ENCODE results near the gene PIP5KL1.

The PIP5KL1 gene

GRCh38 chr9:127968700-127969383 is 38.3 kb upstream of the PIP5KL1 start:
- in situ Hi-C loops (cut with MboI; ENCODE audit: low sequenced_read_pairs), result no loop called here

- in situ Hi-C loops (cut with MboI; ENCODE audit: low sequenced_read_pairs), result no loop called here
Measured at GRCh38 chr9:127968042-127968441, 37.5 kb upstream of the PIP5KL1 start.

DNA sequence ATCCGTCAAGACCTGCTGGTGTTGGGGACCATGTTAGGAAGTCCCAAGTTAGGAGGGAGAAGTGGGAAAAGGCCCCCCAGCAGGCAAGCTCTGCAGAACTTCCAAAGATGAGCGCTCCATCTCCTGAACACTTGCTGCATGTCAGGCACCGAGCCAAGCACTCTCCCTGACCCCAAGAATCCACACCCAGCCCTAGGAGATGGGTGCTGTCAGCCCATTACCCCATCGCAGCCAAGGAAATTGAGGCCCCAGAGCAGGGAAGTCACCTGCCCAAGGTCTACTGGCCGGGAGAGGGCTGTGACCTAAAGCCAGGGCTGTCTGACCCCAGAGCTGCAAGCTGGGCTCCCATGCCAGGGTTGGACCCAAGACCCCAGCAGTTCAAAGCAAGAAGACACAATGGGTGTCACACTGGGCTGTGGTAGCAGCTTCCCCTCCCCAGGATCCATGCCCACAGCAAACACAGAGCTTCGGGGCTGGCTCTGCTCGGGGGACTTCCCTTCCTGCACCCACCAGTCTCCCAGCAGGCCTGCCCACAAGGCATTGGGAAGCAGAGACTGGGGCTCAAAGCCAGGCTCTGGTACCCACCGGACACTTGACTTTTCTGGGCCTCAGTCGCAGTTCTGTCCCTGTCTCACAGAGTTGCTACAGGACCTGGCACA is 36.7 kb upstream of the PIP5KL1 start:
- in situ Hi-C loops (cut with MboI; ENCODE audit: low sequenced_read_pairs), result no loop called here

DNA sequence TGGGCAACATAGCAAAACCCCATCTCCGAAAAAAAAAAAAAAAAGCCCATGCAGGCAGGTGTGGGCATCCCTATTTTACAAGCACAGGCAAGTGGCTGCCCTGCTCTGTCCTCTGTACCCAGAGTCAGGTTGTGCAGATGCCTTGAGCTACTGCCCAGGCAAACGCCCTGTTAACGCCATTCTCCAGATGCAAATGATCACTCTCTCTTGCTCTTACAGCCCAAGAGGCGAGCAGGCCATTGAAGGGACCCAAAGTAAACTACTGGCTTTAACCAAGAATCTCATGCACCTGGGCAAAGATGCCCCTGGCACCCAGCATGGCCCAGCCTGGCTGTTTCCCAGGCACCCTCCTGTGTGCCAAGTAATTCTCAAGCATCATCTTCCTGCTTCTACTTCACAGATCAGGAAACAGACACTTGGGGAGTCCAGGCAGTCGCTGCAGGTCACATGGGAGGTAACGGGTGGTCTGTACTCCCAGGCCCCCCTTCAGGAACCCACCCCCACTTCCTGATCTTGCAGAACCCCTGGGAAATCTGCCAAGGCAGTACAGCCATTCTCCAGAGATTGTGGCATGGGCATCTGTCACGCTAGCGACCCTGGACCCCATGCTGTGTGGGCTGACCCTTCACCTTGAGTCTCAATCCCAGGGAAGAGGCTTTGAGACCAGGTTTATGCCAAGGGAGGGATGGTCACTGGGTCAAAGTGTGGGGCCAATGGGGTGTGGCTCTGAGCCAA is 36.0 kb upstream of the PIP5KL1 start:
- in situ Hi-C loops (cut with MboI; ENCODE audit: low sequenced_read_pairs), result no loop called here

- in situ Hi-C loops (cut with MboI; ENCODE audit: low sequenced_read_pairs), result no loop called here
Measured at GRCh38 chr9:127965953-127966352, 35.4 kb upstream of the PIP5KL1 start.

- in situ Hi-C loops (cut with MboI; ENCODE audit: low sequenced_read_pairs), result no loop called here
Measured at GRCh38 chr9:127963359-127964064, 32.9 kb upstream of the PIP5KL1 start.

DNA sequence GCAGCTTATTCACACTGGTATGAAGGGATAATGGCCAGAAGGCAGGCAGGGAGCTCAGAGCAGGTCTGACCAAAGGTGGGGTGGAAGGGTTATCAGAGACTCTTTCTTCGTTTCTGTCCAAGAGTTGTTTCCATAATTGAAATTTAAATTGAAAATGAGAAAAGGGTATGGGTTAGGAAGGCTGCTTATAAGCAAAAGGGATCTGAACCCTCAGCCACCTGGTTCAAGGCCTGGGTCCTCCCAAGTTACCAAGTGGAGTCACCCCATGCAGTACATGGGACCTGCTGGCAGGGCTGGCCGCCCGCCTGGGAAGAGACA is 32.4 kb upstream of the PIP5KL1 start:
- in situ Hi-C loops (cut with MboI; ENCODE audit: low sequenced_read_pairs), result no loop called here

DNA sequence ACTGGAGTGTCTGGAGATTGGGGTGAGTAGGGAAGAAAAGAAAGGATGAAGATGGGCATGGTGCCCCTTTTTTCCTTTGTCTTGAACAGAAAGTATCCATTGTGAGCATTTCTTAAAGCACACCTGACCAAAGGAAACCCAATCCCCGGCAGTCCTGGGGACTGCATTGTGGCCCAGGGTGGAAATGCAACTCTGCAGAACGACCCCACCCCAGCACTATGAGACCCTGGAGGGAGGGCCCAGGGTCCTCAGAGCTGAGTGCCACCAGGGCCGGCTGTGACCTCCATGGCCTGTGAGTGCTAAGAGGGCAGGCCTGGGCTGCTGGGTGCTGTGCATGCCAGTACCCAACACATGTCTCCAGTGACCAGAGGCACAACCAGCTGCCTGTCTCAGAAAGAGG is 31.7 kb upstream of the PIP5KL1 start:
- in situ Hi-C loops (cut with MboI; ENCODE audit: low sequenced_read_pairs), result no loop called here

GRCh38 chr9:127961613-127962155 is 31.1 kb upstream of the PIP5KL1 start:
- in situ Hi-C loops (cut with MboI; ENCODE audit: low sequenced_read_pairs), result no loop called here

GRCh38 chr9:127961155-127961490 is 30.5 kb upstream of the PIP5KL1 start:
- in situ Hi-C loops (cut with MboI; ENCODE audit: low sequenced_read_pairs), result no loop called here

- in situ Hi-C loops (cut with MboI; ENCODE audit: low sequenced_read_pairs), result no loop called here
Measured at GRCh38 chr9:127960410-127961154, 30.0 kb upstream of the PIP5KL1 start.

DNA sequence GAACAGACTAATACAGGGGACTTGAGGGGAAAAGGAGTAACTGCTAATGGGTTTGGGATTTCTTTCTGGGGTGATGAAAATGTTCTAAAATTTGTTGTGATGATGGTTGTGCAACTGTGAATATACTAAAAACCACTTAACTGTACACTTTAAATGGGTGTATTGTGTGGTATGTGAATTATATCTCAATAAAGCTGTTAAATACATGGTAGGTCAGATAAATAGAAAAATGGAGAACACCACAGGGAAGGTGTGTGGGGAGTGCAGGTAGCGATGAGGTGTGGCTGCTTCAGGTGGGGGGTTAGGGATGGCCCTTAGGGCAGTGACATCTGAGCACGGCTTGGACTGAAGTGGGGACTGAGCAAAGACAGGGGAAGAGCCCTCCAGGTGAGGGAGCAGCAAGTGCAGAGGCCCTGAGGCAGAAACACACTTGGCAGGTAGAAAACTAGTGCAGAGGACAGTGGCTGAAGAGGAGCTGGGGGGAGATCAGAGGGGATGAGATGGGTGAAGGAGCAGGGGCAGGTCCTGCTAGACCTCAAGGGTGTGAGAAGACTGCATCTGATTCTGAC is 29.3 kb upstream of the PIP5KL1 start:
- in situ Hi-C loops (cut with MboI; ENCODE audit: low sequenced_read_pairs), result no loop called here

DNA sequence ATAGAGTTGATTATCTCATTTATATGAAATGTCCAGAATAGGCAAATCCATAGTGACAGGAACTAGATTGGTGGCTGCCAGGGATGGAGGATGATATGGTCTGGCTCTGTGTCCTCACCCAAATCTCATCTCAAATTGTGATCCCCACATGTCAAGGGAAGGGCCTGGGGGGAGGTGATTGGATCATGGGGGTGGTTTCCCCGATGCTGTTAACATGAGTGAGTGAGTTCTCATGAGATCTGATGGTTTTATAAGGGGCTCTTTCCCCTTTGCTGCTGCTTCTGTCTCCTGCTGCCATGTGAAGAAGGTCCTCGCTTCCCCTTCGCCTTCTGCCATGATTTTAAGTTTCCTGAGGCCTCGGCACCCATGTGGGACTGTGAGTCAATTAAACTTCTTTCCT is 28.8 kb upstream of the PIP5KL1 start:
- in situ Hi-C loops (cut with MboI; ENCODE audit: low sequenced_read_pairs), result no loop called here

DNA sequence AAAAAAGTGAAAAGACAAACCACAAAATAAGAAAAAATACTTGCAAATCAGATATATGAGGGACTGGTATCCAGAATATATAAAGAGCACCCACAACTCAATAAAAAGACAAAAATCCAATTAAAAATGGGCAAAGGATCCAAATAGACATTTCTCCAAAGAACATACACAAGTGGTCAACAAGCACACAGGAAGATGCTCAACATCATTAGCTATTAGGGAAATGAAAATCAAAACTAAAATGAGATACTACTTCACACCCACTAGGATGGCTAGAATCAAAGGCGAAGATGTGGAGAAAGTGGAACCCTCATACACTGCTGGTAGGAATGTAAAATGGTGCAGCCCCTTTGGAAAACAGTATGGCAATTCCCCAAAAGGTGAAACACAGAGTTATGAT is 28.2 kb upstream of the PIP5KL1 start:
- in situ Hi-C loops (cut with MboI; ENCODE audit: low sequenced_read_pairs), result no loop called here

- in situ Hi-C loops (cut with MboI; ENCODE audit: low sequenced_read_pairs), result no loop called here
Measured at GRCh38 chr9:127955294-127956015, 24.9 kb upstream of the PIP5KL1 start.

GRCh38 chr9:127954831-127955293 is 24.3 kb upstream of the PIP5KL1 start:
- in situ Hi-C loops (cut with MboI; ENCODE audit: low sequenced_read_pairs), result no loop called here

DNA sequence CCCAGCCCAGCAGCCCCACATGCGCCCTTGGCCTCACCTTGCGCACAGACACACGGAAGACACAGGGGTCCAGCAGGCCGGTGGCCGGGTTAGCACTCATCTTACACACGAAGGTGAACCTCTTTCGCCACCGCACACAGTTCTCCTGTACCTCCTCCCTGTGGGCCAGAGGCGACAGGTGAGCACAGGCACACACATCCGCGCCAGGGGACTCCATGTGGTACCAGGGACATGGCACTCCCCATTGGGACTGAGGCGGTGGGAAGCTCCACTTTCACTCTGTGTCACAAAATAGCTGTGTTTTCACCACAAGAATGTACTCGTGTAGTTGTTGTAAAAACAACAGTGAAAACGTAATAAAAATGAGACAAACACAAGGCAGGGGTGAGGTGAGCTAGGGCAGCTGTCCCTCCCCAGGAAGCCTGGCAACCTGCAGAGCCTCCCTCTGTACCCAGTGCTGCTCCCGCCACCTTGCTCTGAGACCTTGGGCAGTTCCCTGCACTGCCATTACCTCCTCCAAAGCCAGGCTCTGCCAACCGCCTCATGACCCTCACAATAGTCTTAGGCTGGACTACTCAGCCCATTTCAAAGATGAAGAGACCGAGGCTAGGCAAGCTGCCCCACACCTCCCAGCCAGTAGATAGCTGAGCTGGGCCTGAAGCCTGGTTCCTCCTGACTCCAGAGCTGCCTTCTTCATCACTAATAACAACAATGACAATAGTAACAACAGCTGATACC is 23.4 kb upstream of the PIP5KL1 start:
- in situ Hi-C loops (cut with MboI; ENCODE audit: low sequenced_read_pairs), result no loop called here

DNA sequence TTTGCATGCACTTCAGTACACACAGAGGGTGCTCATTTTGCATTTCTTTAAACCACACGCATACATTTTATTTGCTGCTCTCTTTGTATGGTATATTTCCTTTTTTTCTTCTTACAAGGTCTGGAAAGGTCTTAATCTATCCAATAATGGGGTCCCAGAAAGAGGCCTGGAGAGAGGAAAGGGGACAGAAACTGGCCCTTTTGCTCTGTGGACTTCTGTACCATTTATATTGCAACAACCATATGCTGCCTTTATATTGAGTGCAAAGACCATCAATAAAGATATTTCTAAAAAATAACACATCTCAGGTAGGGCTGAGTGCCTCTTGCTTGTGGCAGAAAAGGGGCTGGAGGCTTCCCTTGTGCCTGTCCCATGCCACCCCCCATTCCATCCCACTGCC is 22.6 kb upstream of the PIP5KL1 start:
- in situ Hi-C loops (cut with MboI; ENCODE audit: low sequenced_read_pairs), result no loop called here

Measured in HL-60/S4 treated with retinoic acid at 250 ng/mL for 4 days and 3 days (cell line).